PFSK-1 (cell line): Measurements from ENCODE around the gene PRKN. TPM values are rescaled to one million over a fixed set of nuclear protein-coding genes. Genes with fewer than 3 reads are reported as not detected.

Experiments
- FOXP2 ChIP-seq: optimal IDR thresholded peaks from 2 replicates; pipeline ENCODE3; 2011; ENCODE audit warnings: borderline replicate concordance, control low read depth, inconsistent platforms; ENCODE audit not compliant: insufficient read depth; ENCODE audit errors: extremely low read length, extremely low read depth
- POLR2AphosphoS5 ChIP-seq: IDR thresholded peaks from 2 replicates; pipeline ENCODE4 v1.6.1; 2012; ENCODE audit warnings: low read depth, mild to moderate bottlenecking, control low read depth, low read length, moderate library complexity
- SIN3A ChIP-seq: IDR thresholded peaks from 2 replicates; pipeline ENCODE4 v1.6.1; 2012; ENCODE audit warnings: mild to moderate bottlenecking, low read length, moderate library complexity, borderline replicate concordance; ENCODE audit not compliant: insufficient read depth
- TAF1 ChIP-seq: IDR thresholded peaks from 2 replicates; pipeline ENCODE4 v1.6.1; 2012; ENCODE audit warnings: low read length, control low read depth, borderline replicate concordance; ENCODE audit not compliant: insufficient read depth
- polyA plus RNA-seq: library from polyadenylated mRNA; unstranded; fragments of >200 nt; gene quantifications from one replicate; pipeline ENCODE4 v1.2.1, GENCODE V29; 2012; ENCODE audit warnings: low read depth, missing spikeins; ENCODE audit not compliant: insufficient read length
- TF ChIP-seq, protein P1 (sequence below), 2 experiments: IDR thresholded peaks; 2 replicates each; pipeline versions ENCODE4 v1.6.1 to v1.8.0; 2011 to 2012; ENCODE audit warnings: low read depth in 2 of 2, low read length in 2 of 2, control low read depth in 1 of 2, inconsistent platforms in 1 of 2, mild to moderate bottlenecking in 1 of 2, moderate library complexity in 1 of 2; ENCODE audit not compliant: insufficient read depth in 1 of 2

The PRKN gene
- polyA plus RNA-seq, result not detected

GRCh38 chr6:162727322-162728182 lies at the start of gene PRKN, which contains the start of gene PACRG:
TSS of gene PRKN (minus strand) at chr6:162727766.
TSS of gene PACRG (plus strand) at chr6:162727974.
- no peak for TF ChIP-seq TAF1
- TF ChIP-seq POLR2AphosphoS5, result no peak
- peak; percentile 53; the same call in 1 of the 2 replicates for TF ChIP-seq SIN3A
- peak; percentile 76 for TF ChIP-seq FOXP2
- TF ChIP-seq, protein P1, sequence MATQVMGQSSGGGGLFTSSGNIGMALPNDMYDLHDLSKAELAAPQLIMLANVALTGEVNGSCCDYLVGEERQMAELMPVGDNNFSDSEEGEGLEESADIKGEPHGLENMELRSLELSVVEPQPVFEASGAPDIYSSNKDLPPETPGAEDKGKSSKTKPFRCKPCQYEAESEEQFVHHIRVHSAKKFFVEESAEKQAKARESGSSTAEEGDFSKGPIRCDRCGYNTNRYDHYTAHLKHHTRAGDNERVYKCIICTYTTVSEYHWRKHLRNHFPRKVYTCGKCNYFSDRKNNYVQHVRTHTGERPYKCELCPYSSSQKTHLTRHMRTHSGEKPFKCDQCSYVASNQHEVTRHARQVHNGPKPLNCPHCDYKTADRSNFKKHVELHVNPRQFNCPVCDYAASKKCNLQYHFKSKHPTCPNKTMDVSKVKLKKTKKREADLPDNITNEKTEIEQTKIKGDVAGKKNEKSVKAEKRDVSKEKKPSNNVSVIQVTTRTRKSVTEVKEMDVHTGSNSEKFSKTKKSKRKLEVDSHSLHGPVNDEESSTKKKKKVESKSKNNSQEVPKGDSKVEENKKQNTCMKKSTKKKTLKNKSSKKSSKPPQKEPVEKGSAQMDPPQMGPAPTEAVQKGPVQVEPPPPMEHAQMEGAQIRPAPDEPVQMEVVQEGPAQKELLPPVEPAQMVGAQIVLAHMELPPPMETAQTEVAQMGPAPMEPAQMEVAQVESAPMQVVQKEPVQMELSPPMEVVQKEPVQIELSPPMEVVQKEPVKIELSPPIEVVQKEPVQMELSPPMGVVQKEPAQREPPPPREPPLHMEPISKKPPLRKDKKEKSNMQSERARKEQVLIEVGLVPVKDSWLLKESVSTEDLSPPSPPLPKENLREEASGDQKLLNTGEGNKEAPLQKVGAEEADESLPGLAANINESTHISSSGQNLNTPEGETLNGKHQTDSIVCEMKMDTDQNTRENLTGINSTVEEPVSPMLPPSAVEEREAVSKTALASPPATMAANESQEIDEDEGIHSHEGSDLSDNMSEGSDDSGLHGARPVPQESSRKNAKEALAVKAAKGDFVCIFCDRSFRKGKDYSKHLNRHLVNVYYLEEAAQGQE (IDR thresholded peaks at IDR 0.05; ENCODE audit: insufficient read depth in 1 of 2, low read depth in 2 of 2, low read length in 2 of 2), result peak in 1 of 2 experiments; percentile 69; a peak in 2 of 4 replicates

- TF ChIP-seq TAF1 (no peak), POLR2AphosphoS5 (no peak), FOXP2 (no peak), SIN3A (no peak)
- TF ChIP-seq, protein P1 (IDR thresholded peaks at IDR 0.05; ENCODE audit: insufficient read depth in 1 of 2, low read depth in 2 of 2, low read length in 2 of 2), result no peak
These were observed 49.5 kb upstream of the PRKN start for GRCh38 chr6:162777091-162777490.

DNA sequence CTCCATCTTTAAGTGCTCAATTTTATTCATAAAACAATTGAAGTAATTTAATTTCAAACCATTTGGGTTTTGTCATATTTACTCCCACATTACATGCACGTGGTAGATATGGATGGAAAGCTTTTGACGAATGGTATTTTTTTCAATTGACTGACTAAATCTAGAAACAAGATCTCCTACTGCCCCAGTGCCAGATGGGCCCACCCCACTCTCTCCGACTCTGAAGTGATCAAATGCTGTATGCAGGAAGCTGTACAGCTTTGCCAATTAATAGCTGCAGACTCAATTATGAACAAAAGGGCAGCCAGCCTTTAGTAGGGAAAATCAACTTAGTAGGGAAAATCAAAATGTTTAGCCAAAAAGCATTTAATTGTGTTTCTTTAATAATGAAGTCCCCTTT lies 46.4 kb upstream of the PRKN start:
- TF ChIP-seq POLR2AphosphoS5, result no peak
- TF ChIP-seq, protein P1 (IDR thresholded peaks at IDR 0.05; ENCODE audit: insufficient read depth in 1 of 2, low read depth in 2 of 2, low read length in 2 of 2), result no peak
- no peak for TF ChIP-seq FOXP2
- no peak for TF ChIP-seq TAF1
- TF ChIP-seq SIN3A, result no peak

DNA sequence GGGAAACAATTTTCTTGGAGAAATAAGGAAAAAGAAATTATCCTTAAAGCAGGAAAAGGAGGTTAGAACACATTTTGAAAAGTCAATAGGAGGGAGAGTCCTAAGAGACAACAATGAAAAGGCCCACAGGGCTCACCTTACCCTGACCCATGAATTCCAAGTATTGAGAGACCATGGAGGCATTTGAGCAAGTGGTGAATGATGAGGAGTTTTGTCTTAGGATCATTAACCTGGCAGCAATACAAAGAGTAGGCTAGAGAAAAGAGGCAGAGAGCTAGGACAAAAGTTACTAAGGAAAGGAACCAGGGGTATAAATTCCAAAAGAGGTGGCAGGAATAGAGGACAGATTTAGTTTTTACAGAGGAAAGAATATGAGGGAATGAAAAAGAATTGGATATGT lies 44.9 kb upstream of the PRKN start:
- no peak for TF ChIP-seq TAF1
- no peak for TF ChIP-seq POLR2AphosphoS5
- no peak for TF ChIP-seq SIN3A
- TF ChIP-seq FOXP2, result no peak
- TF ChIP-seq, protein P1 (IDR thresholded peaks at IDR 0.05; ENCODE audit: insufficient read depth in 1 of 2, low read depth in 2 of 2, low read length in 2 of 2), result no peak
